ENCODE results near the gene SLC2A6. TPM values are rescaled to one million over a fixed set of nuclear protein-coding genes. Genes with fewer than 3 reads are reported as not detected.

Gene SLC2A6
- total and polyA plus RNA-seq, 2 of the 8 experiments (the other 6 are each of a cell fraction or from before 2014, with no cell fraction given): 16.6 to 17.8 TPM

- TF ChIP-seq BRCA1 (IDR thresholded peaks at IDR 0.05; ENCODE audit: low read depth, low read length): no peak
- no peak for TF ChIP-seq POU5F1 (IDR thresholded peaks at IDR 0.05; ENCODE audit: low read depth, low read length)
- TF ChIP-seq TAF7 (optimal IDR thresholded peaks at IDR 0.05; ENCODE audit: borderline replicate concordance, low read depth, low read length): no peak
These were observed 6.6 kb downstream of the SLC2A6 start (continued) for GRCh38 chr9:133472277-133472645.
